B cell (primary cell): Measurements from ENCODE around the gene HS6ST2. TPM values are rescaled to one million over a fixed set of nuclear protein-coding genes. Genes with fewer than 3 reads are reported as not detected.

Experiments
- ATAC-seq: fragments of 200-7000 bp; cut with Tn5 transposase; one replicate; pipeline ENCODE4 v1.10.0; 2021; ENCODE audit warnings: low read depth, mild to moderate bottlenecking, moderate number of reproducible peaks, moderate library complexity
- CTCF ChIA-PET: fragments of 350-600 bp; sonication (Branson Sonifier 250); formaldehyde crosslinking; loops from one replicate; lab custom pipeline; 2021; ENCODE audit warnings: antibody characterized with exemption, inconsistent platforms; lab: Charles Lee
- POLR2A ChIA-PET: fragments of 350-600 bp; sonication (Branson Sonifier 250); formaldehyde crosslinking; loops from one replicate; lab custom pipeline; 2021; ENCODE audit warnings: antibody characterized with exemption; lab: Charles Lee
- DNase-seq: peaks from one replicate; pipeline ENCODE4 v3.0.0; 2013
- H2AFZ ChIP-seq: 2 replicates; pipeline ENCODE4 v1.6.1; 2012; ENCODE audit warnings: mild to moderate bottlenecking, low read depth, low read length; ENCODE audit not compliant: insufficient read depth, poor library complexity, severe bottlenecking
- H3K27ac ChIP-seq, 2 donors: 1 replicate in 1 of 2; 2 replicates in 1 of 2; pipeline ENCODE4 v1.5.1; 2012 to 2013; ENCODE audit warnings: low read length in 2 of 2, mild to moderate bottlenecking in 2 of 2, moderate library complexity in 1 of 2
- H3K27me3 ChIP-seq, 4 experiments: fragments of 200-600 bp in 1 of 4; sonication (generic) in 1 of 4; replicated peaks in 1 of 4; 1 replicate in 2 of 4; 2 replicates in 2 of 4; pipeline versions ENCODE4 v1.6.1 to v1.7.0; 2013 to 2016; ENCODE audit warnings: low read length in 3 of 4, mild to moderate bottlenecking in 2 of 4, mixed read lengths in 1 of 4, moderate library complexity in 1 of 4; ENCODE audit not compliant: insufficient read depth in 4 of 4, control insufficient read depth in 3 of 4; ENCODE audit errors: control extremely low read depth in 1 of 4
- H3K36me3 ChIP-seq, 2 experiments: replicated peaks in 1 of 2; 1 replicate in 1 of 2; 2 replicates in 1 of 2; pipeline versions ENCODE4 v1.6.1 to v1.7.1; 2013; ENCODE audit warnings: low read length in 1 of 2; ENCODE audit not compliant: insufficient read depth in 2 of 2, control insufficient read depth in 1 of 2; ENCODE audit errors: control extremely low read depth in 1 of 2, extremely low read depth in 1 of 2
- H3K4me1 ChIP-seq, 2 donors: fragments of 200-600 bp in 1 of 2; sonication (generic) in 1 of 2; 1 replicate in 1 of 2; 2 replicates in 1 of 2; pipeline versions ENCODE4 v1.5.1 to v1.6.1; 2013 to 2017; ENCODE audit warnings: low read length in 2 of 2; ENCODE audit not compliant: control insufficient read depth in 2 of 2, insufficient read depth in 2 of 2
- H3K4me2 ChIP-seq: replicated peaks from 2 replicates; pipeline ENCODE3; 2012; ENCODE audit warnings: mild to moderate bottlenecking, low read depth, low read length; ENCODE audit not compliant: poor library complexity, severe bottlenecking
- H3K4me3 ChIP-seq, 5 experiments: fragments of 200-600 bp in 1 of 5; sonication (generic) in 1 of 5; 1 replicate in 3 of 5; 2 replicates in 2 of 5; pipeline versions ENCODE4 v1.5.1 to v1.7.0; 2011 to 2016; ENCODE audit warnings: low read length in 4 of 5, mild to moderate bottlenecking in 4 of 5, low read depth in 2 of 5, control low read depth in 1 of 5, moderate library complexity in 1 of 5; ENCODE audit not compliant: insufficient read depth in 1 of 5; ENCODE audit errors: control extremely low read depth in 1 of 5, extremely low read depth in 1 of 5
- H3K79me2 ChIP-seq: fragments of 200-600 bp; sonication (generic); one replicate; pipeline ENCODE4 v1.6.0; 2016; ENCODE audit warnings: low read length; ENCODE audit not compliant: control insufficient read depth, insufficient read depth
- H3K9ac ChIP-seq: fragments of 200-600 bp; sonication (generic); 2 replicates; pipeline ENCODE4 v1.6.1; 2017; ENCODE audit warnings: mild to moderate bottlenecking, low read length, moderate library complexity
- H3K9me3 ChIP-seq, 3 donors: one replicate each; pipeline versions ENCODE4 v1.6.1 to v1.7.1; 2013; ENCODE audit warnings: low read length in 2 of 3; ENCODE audit not compliant: control insufficient read depth in 2 of 3, insufficient read depth in 1 of 3; ENCODE audit errors: control extremely low read depth in 1 of 3
- H4K20me1 ChIP-seq: 2 replicates; pipeline ENCODE4 v1.6.0; 2012; ENCODE audit warnings: mild to moderate bottlenecking, low read length; ENCODE audit not compliant: insufficient read depth, control insufficient read depth, poor library complexity, severe bottlenecking
- H3K27ac Mint-ChIP-seq: one replicate; pipeline ENCODE4 v1.8.0; 2021; ENCODE audit warnings: mixed read lengths
- H3K27me3 Mint-ChIP-seq: one replicate; pipeline ENCODE4 v1.8.0; 2021; ENCODE audit warnings: mixed read lengths
- H3K4me1 Mint-ChIP-seq: one replicate; pipeline ENCODE4 v1.8.0; 2021; ENCODE audit warnings: mixed read lengths
- H3K4me3 Mint-ChIP-seq: one replicate; pipeline ENCODE4 v1.8.0; 2021; ENCODE audit warnings: mixed read lengths
- H3K9me3 Mint-ChIP-seq: one replicate; pipeline ENCODE4 v1.8.0; 2022; ENCODE audit warnings: mixed read lengths; ENCODE audit not compliant: insufficient read depth
- EZH2 ChIP-seq: IDR thresholded peaks from 2 replicates; pipeline ENCODE4 v1.6.1; 2012; ENCODE audit warnings: borderline replicate concordance, low read depth, mild to moderate bottlenecking, moderate library complexity, low read length; ENCODE audit not compliant: insufficient read depth, poor library complexity, severe bottlenecking
- WGBS: methylation state at CpG from one replicate; pipeline ENCODE4 v1.1.5; 2013; ENCODE audit warnings: missing lambda C conversion rate; ENCODE audit not compliant: insufficient coverage; 5-methylcytosine and 5-hydroxymethylcytosine counted together
- intact Hi-C: fragments of 100-400 bp; cut with micrococcal nuclease; formaldehyde crosslinking; loops from one replicate; pipeline ENCODE4 v1.10.0; 2022
- polyA plus RNA-seq: library from polyadenylated mRNA; depleted of rRNA; stranded (reverse); fragments of >200 nt; gene quantifications from 2 replicates; pipeline ENCODE4 v1.2.3, GENCODE V29; 2012
- total RNA-seq, 2 donors: library from RNA; stranded (reverse); fragments of 120-200 nt in 1 of 2; gene quantifications; 1 replicate in 1 of 2; 2 replicates in 1 of 2; pipeline versions ENCODE4 v1.2.3 to v1.2.4, GENCODE V29; 2013 to 2022
- TF ChIP-seq, protein P1 (sequence below): fragments of 200-600 bp; IDR thresholded peaks from one replicate; pipeline ENCODE4 v1.8.0; 2022; ENCODE audit warnings: antibody characterized with exemption, mild to moderate bottlenecking

The HS6ST2 gene
- total and polyA plus RNA-seq, 2 donors (not counting 1 experiment from before 2014, with no cell fraction given) = not detected

DNA sequence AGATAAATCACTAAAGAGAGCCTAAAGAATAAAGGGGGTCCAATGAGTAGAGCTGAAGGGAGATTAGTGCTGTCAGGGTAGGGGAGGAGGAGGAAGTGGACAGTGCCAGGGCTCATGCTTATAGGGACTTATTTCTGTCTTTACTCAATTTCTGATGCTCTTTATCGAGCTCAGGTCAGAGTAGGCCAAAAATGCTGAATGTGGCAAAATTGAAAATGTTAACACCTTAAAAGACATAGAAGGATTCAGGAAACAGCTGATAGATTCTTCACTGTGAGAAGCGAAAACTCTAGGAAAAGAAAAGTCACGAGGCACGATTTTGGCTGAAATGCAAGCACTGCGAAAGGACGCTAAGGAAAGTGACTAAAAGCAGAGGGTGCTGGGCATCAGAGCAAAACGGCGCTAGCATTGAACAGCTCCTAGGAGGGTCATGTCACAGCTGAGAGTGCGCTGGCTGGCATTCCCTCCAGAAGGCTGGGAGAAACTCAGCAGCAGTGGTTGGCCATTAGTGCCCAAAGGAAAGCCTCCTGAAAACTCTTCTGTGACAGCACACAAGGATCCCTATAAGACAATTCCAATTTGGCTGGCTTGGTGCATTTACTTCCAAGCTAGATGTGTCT is 150.9 kb downstream of the HS6ST2 start:
- Mint-ChIP-seq H3K27ac (no peak overlapping the region), H3K9me3 (no peaks in the 10 kb centered on the region), H3K27me3 (no peaks in the 10 kb centered on the region), H3K4me1 (no peaks in the 10 kb centered on the region), H3K4me3 (no peak overlapping the region)
- H4K20me1 ChIP-seq = no peaks in the 10 kb centered on the region
- no peaks in the 10 kb centered on the region for H3K4me1 ChIP-seq
- H3K9ac ChIP-seq = no peak overlapping the region
- H3K4me2 ChIP-seq = no peak overlapping the region
- no peaks in the 10 kb centered on the region for H3K27me3 ChIP-seq
- ChIA-PET CTCF (no interaction called here), POLR2A (no interaction called here)
- TF ChIP-seq, protein P1, sequence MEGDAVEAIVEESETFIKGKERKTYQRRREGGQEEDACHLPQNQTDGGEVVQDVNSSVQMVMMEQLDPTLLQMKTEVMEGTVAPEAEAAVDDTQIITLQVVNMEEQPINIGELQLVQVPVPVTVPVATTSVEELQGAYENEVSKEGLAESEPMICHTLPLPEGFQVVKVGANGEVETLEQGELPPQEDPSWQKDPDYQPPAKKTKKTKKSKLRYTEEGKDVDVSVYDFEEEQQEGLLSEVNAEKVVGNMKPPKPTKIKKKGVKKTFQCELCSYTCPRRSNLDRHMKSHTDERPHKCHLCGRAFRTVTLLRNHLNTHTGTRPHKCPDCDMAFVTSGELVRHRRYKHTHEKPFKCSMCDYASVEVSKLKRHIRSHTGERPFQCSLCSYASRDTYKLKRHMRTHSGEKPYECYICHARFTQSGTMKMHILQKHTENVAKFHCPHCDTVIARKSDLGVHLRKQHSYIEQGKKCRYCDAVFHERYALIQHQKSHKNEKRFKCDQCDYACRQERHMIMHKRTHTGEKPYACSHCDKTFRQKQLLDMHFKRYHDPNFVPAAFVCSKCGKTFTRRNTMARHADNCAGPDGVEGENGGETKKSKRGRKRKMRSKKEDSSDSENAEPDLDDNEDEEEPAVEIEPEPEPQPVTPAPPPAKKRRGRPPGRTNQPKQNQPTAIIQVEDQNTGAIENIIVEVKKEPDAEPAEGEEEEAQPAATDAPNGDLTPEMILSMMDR = no peak
- no peak for TF ChIP-seq EZH2
- H3K9me3 ChIP-seq = no peaks in the 10 kb centered on the region
- H3K36me3 ChIP-seq = no peaks in the 10 kb centered on the region
- H3K79me2 ChIP-seq = no peaks in the 10 kb centered on the region
- WGBS = 92% methylated on average over 7 of the region's 9 CpGs
- ATAC-seq = no peak
- no peak for DNase-seq
- intact Hi-C loops = no loop called here
- H3K4me3 ChIP-seq = no peak overlapping the region
- no peak overlapping the region for H2AFZ ChIP-seq
- no peak overlapping the region for H3K27ac ChIP-seq

DNA sequence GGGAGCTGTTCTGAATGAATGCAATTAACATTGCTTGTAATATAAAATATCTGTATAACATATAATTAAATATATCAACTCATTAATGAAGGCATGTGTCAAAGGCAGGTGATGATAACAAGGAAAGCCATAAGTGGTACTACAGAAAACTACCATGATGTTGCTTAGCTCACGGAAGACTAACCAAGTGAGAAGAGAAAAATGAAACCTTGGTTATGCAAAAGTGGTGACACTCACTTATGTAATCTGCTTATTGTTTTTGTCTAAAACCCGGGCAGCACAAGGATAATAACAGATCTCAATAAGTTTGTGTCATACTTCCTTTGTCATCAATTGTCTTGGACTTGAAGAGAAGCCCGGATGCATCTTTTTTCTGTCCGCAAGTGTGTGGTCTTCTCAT is 156.4 kb downstream of the HS6ST2 start:
- no peaks in the 10 kb centered on the region for H3K79me2 ChIP-seq
- DNase-seq = no peak
- WGBS = 100% methylated on average over 1 of the region's 4 CpGs
- no peak overlapping the region for H3K4me3 ChIP-seq
- no peaks in the 10 kb centered on the region for H3K9me3 Mint-ChIP-seq
- no peak overlapping the region for H2AFZ ChIP-seq
- no peak overlapping the region for H3K27ac Mint-ChIP-seq
- POLR2A ChIA-PET = no interaction called here
- H3K9ac ChIP-seq = no peak overlapping the region
- H3K27ac ChIP-seq = no peak overlapping the region
- CTCF ChIA-PET = no interaction called here
- no peaks in the 10 kb centered on the region for H3K9me3 ChIP-seq
- TF ChIP-seq, protein P1 = no peak
- no peak for TF ChIP-seq EZH2
- ATAC-seq = no peak
- no peaks in the 10 kb centered on the region for H3K4me1 Mint-ChIP-seq
- no peak overlapping the region for H3K4me2 ChIP-seq
- H4K20me1 ChIP-seq = no peaks in the 10 kb centered on the region
- no peaks in the 10 kb centered on the region for H3K27me3 ChIP-seq
- no peaks in the 10 kb centered on the region for H3K36me3 ChIP-seq
- peaks cover 3% of the 10 kb centered on the region for H3K27me3 Mint-ChIP-seq
- no peak overlapping the region for H3K4me3 Mint-ChIP-seq
- intact Hi-C loops = no loop called here
- H3K4me1 ChIP-seq = no peaks in the 10 kb centered on the region
